Measurements from ENCODE around the gene ZCCHC9.

ZCCHC9 gene

DNA sequence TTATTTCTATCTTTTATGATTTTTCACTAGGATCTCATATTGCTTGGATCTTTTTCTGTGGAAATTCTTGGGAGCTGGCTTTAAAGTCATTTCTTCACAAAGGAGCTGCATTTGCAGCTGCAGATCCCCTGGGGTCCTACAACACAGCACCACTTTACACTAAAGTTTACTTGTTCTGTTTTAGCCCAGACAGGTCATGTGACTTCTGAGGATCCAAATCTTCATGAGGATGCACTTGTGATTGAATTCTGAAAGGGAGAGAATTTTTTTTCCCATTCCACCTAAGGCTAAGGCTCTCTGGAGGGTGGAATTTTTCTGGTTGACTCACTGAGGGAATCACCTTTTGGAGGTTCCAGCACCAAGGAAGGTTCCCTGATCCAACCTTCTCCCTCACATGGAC is 49.1 kb downstream of the ZCCHC9 start:
- no peak for DNase-seq (ENCODE audit: low read depth)
- no peak for TF ChIP-seq CTCF (IDR thresholded peaks at IDR 0.05; ENCODE audit: control insufficient read depth, insufficient read depth, low read depth, low read length, missing control alignments)
- no peak overlapping the region for H3K4me3 ChIP-seq (ENCODE audit: control insufficient read depth, low read depth, low read length)

DNA sequence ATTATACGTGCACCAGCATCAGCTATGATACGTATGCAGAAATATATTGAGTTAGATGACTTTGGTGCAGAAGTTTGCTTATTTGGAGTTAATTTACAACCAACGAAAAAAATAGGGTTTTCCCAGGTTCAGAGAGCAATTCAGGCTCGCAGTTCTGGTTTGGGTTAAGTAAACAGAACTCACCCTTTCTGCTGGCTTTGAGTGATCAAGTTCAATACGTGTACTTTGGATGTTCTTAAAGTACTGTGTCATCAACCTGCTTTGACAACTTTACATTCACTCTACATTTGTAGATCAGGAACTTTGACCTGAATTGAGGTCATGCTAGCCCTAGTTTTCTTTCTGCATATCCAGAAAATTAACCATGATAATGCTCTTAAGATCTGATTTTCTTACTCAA is 51.8 kb downstream of the ZCCHC9 start:
- no peak overlapping the region for H3K4me3 ChIP-seq (ENCODE audit: control insufficient read depth, low read depth, low read length)

GRCh38 chr5:81354093-81354492 is 52.7 kb downstream of the ZCCHC9 start:
- no peak for DNase-seq (ENCODE audit: low read depth)
- TF ChIP-seq CTCF (IDR thresholded peaks at IDR 0.05; ENCODE audit: control insufficient read depth, insufficient read depth, low read depth, low read length, missing control alignments) = no peak

More for the DNA sequence above, 51.8 kb downstream of the ZCCHC9 start:
- DNase-seq (ENCODE audit: low read depth) = no peak
- no peak for TF ChIP-seq CTCF (IDR thresholded peaks at IDR 0.05; ENCODE audit: control insufficient read depth, insufficient read depth, low read depth, low read length, missing control alignments)

DNA sequence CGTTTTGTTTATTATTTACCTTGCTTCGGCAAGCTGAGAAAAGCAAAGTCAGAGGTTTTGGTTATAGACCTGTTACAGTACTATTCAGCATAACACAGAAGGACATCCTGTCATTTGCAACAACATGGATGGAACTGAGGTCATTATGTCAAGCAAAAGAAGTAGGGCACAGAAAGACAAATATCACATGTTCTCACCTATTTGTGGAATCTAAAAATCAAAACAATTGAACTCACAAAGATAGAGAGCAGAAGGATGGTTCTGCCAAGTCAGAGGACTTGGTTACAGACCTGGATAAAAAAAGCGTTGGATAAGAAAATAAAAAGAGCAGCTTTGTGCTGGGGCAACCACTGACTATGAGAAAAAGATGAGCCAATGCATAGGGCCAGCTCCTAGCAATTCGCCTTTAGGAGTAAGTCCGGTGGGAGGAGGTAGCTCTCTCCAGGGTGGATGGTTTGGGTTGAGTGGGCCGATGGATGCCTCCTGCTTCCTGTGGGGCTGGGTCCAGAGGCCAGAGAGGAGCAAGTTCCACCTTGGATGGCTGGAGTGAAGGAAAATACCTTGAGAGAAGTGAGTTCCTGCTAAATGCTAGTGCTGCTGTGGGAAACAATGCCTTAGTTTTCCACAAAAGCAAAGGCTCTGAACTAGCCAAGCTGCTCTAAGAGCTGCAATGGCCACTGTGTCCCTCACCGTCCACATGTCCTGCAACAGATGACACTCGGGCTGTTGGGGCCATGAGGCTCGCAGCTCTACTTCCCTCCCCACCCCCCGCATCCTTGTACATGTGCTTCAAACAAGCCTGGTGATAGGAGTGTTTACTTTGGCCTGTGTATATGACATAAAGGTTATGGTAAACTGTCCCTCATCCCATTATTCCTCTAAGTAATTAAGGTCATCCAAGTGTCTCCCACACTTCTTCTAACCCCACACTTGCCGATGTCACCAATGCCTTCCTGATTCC is 54.2 kb downstream of the ZCCHC9 start:
- TF ChIP-seq CTCF (IDR thresholded peaks at IDR 0.05; ENCODE audit: control insufficient read depth, insufficient read depth, low read depth, low read length, missing control alignments) = no peak
- H3K4me3 ChIP-seq (ENCODE audit: control insufficient read depth, low read depth, low read length) = no peak overlapping the region
- no peak for DNase-seq (ENCODE audit: low read depth)

More at GRCh38 chr5:81354093-81354492, 52.7 kb downstream of the ZCCHC9 start:
- H3K4me3 ChIP-seq (ENCODE audit: control insufficient read depth, low read depth, low read length) = no peak overlapping the region

GRCh38 chr5:81359108-81359507 is 57.7 kb downstream of the ZCCHC9 start:
- TF ChIP-seq CTCF (IDR thresholded peaks at IDR 0.05; ENCODE audit: control insufficient read depth, insufficient read depth, low read depth, low read length, missing control alignments) = no peak
- no peak overlapping the region for H3K4me3 ChIP-seq (ENCODE audit: control insufficient read depth, low read depth, low read length)
- DNase-seq (ENCODE audit: low read depth) = no peak

- no peak for DNase-seq (ENCODE audit: low read depth)
- H3K4me3 ChIP-seq (ENCODE audit: control insufficient read depth, low read depth, low read length) = no peak overlapping the region
- TF ChIP-seq CTCF (IDR thresholded peaks at IDR 0.05; ENCODE audit: control insufficient read depth, insufficient read depth, low read depth, low read length, missing control alignments) = no peak
Measured at GRCh38 chr5:81359881-81360280, 58.5 kb downstream of the ZCCHC9 start.

Data from AG09309 (cell line).